ENCODE data around the gene VGF.

GRCh38 chr7:101167645-101168411 lies 2.5 kb upstream of the VGF start:
- TF ChIP-seq, protein P1, sequence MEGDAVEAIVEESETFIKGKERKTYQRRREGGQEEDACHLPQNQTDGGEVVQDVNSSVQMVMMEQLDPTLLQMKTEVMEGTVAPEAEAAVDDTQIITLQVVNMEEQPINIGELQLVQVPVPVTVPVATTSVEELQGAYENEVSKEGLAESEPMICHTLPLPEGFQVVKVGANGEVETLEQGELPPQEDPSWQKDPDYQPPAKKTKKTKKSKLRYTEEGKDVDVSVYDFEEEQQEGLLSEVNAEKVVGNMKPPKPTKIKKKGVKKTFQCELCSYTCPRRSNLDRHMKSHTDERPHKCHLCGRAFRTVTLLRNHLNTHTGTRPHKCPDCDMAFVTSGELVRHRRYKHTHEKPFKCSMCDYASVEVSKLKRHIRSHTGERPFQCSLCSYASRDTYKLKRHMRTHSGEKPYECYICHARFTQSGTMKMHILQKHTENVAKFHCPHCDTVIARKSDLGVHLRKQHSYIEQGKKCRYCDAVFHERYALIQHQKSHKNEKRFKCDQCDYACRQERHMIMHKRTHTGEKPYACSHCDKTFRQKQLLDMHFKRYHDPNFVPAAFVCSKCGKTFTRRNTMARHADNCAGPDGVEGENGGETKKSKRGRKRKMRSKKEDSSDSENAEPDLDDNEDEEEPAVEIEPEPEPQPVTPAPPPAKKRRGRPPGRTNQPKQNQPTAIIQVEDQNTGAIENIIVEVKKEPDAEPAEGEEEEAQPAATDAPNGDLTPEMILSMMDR (IDR thresholded peaks at IDR 0.05; ENCODE audit: low read depth, low read length) = no peak
- TF ChIP-seq EZH2phosphoT487 (IDR thresholded peaks at IDR 0.05; ENCODE audit: low read depth) = no peak
